PC-3 (cell line): ENCODE data around the gene ZSCAN29.

Experiments used
- EZH2 ChIP-seq: fragments of 300-600 bp; sonication (generic); IDR thresholded peaks from one replicate; pipeline ENCODE4 v1.6.1; 2017; ENCODE audit warnings: antibody characterized with exemption, mild to moderate bottlenecking, low read length; ENCODE audit not compliant: unreplicated experiment
- EZH2phosphoT487 ChIP-seq: fragments of 300-600 bp; sonication (generic); IDR thresholded peaks from 2 replicates; pipeline ENCODE4 v1.6.1; 2018; ENCODE audit warnings: mild to moderate bottlenecking, antibody characterized with exemption, low read length, borderline replicate concordance
- TF ChIP-seq, protein P1 (sequence below): fragments of 300-600 bp; sonication (generic); conservative IDR thresholded peaks from 2 replicates; pipeline ENCODE4 v1.5.1; 2017; ENCODE audit warnings: antibody characterized with exemption, low read depth, mild to moderate bottlenecking, low read length

DNA sequence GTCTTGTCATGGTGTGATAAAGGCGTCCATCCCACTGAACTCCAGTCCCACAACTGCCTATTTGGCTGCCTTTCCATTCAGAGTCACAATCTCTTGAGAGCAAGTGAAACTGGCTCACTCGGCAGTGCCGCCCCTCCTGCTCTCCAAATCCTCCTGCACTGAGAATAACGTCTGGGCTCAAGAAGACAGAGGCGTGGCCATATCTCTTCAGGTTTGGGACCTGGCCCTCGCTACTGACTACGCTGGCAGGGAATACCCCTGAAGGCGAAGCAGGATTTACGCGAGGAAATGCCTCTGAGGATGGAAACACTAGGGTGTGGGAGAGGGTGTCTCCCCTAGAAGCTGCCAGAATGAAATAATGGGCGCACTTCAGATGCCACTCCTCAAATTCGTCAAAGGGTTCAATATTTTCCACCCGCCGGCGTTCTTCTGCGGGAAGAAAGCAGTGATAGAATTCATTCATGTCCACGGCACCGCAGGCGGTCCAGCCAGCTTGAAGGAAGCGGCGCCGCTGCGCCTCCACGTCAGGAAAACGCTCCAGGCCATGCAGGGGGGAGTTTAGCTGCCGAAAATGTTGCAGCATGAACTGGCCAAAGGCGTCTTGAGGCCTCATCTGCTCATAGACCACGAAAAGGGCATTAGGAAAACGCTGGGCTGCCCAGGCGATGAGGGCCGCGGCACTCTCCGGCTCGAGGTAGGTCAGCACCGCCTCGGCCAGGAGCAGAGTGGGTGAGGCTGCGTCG lies 41.5 kb downstream of the ZSCAN29 start:
- TF ChIP-seq EZH2 (no peak), EZH2phosphoT487 (no peak)
- TF ChIP-seq, protein P1, sequence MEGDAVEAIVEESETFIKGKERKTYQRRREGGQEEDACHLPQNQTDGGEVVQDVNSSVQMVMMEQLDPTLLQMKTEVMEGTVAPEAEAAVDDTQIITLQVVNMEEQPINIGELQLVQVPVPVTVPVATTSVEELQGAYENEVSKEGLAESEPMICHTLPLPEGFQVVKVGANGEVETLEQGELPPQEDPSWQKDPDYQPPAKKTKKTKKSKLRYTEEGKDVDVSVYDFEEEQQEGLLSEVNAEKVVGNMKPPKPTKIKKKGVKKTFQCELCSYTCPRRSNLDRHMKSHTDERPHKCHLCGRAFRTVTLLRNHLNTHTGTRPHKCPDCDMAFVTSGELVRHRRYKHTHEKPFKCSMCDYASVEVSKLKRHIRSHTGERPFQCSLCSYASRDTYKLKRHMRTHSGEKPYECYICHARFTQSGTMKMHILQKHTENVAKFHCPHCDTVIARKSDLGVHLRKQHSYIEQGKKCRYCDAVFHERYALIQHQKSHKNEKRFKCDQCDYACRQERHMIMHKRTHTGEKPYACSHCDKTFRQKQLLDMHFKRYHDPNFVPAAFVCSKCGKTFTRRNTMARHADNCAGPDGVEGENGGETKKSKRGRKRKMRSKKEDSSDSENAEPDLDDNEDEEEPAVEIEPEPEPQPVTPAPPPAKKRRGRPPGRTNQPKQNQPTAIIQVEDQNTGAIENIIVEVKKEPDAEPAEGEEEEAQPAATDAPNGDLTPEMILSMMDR = no peak
